IMR-90 (cell line): ENCODE data around the gene RAD51B.

Source experiments
- BHLHE40 ChIP-seq: fragments of 150-350 bp; IDR thresholded peaks from 2 replicates; pipeline ENCODE4 v1.6.1; 2016; ENCODE audit warnings: mild to moderate bottlenecking, low read depth, low read length
- CTCF ChIP-seq: conservative IDR thresholded peaks from 2 replicates; pipeline ENCODE4 v1.5.1; 2012; ENCODE audit warnings: mild to moderate bottlenecking, low read depth, low read length, improper control_type of control experiment
- ELK1 ChIP-seq: fragments of 150-350 bp; IDR thresholded peaks from 2 replicates; pipeline ENCODE4 v1.6.1; 2016; ENCODE audit warnings: low read depth, mild to moderate bottlenecking, low read length, moderate library complexity, borderline replicate concordance
- MAFK ChIP-seq: IDR thresholded peaks from 2 replicates; pipeline ENCODE4 v1.6.1; 2012; ENCODE audit warnings: low read depth, low read length, improper control_type of control experiment
- MAZ ChIP-seq: IDR thresholded peaks from 2 replicates; pipeline ENCODE4 v1.6.1; 2012; ENCODE audit warnings: low read depth, mild to moderate bottlenecking, low read length, improper control_type of control experiment, moderate library complexity, borderline replicate concordance
- NFE2L2 ChIP-seq: fragments of 150-350 bp; IDR thresholded peaks from 2 replicates; pipeline ENCODE4 v1.6.1; 2016; ENCODE audit warnings: low read depth, mild to moderate bottlenecking, low read length
- POLR2A ChIP-seq: IDR thresholded peaks from 2 replicates; pipeline ENCODE4 v1.6.1; 2012; ENCODE audit warnings: mild to moderate bottlenecking, low read depth, low read length
- RFX5 ChIP-seq: IDR thresholded peaks from 2 replicates; pipeline ENCODE4 v1.8.0; 2012; ENCODE audit warnings: low read depth, mild to moderate bottlenecking, low read length, moderate library complexity

GRCh38 chr14:68624541-68625220, 805.1 kb downstream of the RAD51B start:
- TF ChIP-seq CTCF (no peak), ELK1 (no peak), POLR2A (no peak), BHLHE40 (no peak), RFX5 (no peak), MAZ (no peak), MAFK (no peak), NFE2L2 (no peak)
